ENCODE results near the gene PTMA.
"Not testable (repeated sequence)": the region's sequence is repeated elsewhere in the genome, so short reads cannot be mapped to it uniquely, and the experiment has no call there.

Gene PTMA

GRCh38 chr2:231701456-231702373, 6.6 kb upstream of the PTMA start:
- DNase-seq: no peak

GRCh38 chr2:231704017-231704416, 4.3 kb upstream of the PTMA start:
- DNase-seq: no peak

GRCh38 chr2:231706731-231707624, 1.3 kb upstream of the PTMA start:
- DNase-seq: peak; percentile 85

GRCh38 chr2:231707625-231707926, 749 bp upstream of the PTMA start:
- no peak for DNase-seq

GRCh38 chr2:231708773-231709635, 679 bp downstream of the PTMA start:
- no peak for DNase-seq

- no peak for DNase-seq
Observed at GRCh38 chr2:231709636-231709980, 1.3 kb downstream of the PTMA start.

- DNase-seq: no peak
Observed at GRCh38 chr2:231709981-231710798, 1.9 kb downstream of the PTMA start.

- DNase-seq: no peak
Observed at GRCh38 chr2:231710799-231711676, 2.7 kb downstream of the PTMA start.

GRCh38 chr2:231711677-231712450, 3.5 kb downstream of the PTMA start:
- no peak for DNase-seq

- not testable (repeated sequence) for DNase-seq
Observed at GRCh38 chr2:231712451-231713021, 4.2 kb downstream of the PTMA start.

- not testable (repeated sequence) for DNase-seq
Observed at GRCh38 chr2:231713406-231713729, 5.0 kb downstream of the PTMA start.

- DNase-seq: peak; percentile 60
Observed at GRCh38 chr2:231713730-231714638, 5.7 kb downstream of the PTMA start.

- no peak for DNase-seq
Observed at GRCh38 chr2:231714639-231715498, 6.5 kb downstream of the PTMA start.

- no peak for DNase-seq
Observed at GRCh38 chr2:231715499-231715837, 7.1 kb downstream of the PTMA start.

- no peak for DNase-seq
Observed at GRCh38 chr2:231715988-231716616, 7.8 kb downstream of the PTMA start.

GRCh38 chr2:231716666-231717280, 8.4 kb downstream of the PTMA start:
- DNase-seq: no peak

All from SIG-M5 (cell line).